Rectal smooth muscle tissue (tissue), 1 donor: ENCODE measurements around the gene GNPTAB.
"Not testable (repeated sequence)": the region's sequence is repeated elsewhere in the genome, so short reads cannot be mapped to it uniquely, and the experiment has no call there.

ENCODE experiments used
- H3K27ac ChIP-seq: one replicate; pipeline ENCODE4 v1.7.0; 2013; ENCODE audit warnings: low read depth, low read length, inconsistent platforms
- H3K27me3 ChIP-seq: one replicate; pipeline ENCODE4 v1.7.0; 2013; ENCODE audit warnings: low read length; ENCODE audit not compliant: control insufficient read depth, insufficient read depth
- H3K36me3 ChIP-seq: one replicate; pipeline ENCODE4 v1.7.0; 2013; ENCODE audit warnings: low read length; ENCODE audit not compliant: control insufficient read depth, insufficient read depth
- H3K4me1 ChIP-seq: one replicate; pipeline ENCODE4 v1.7.0; 2013; ENCODE audit warnings: low read length; ENCODE audit not compliant: control insufficient read depth, insufficient read depth
- H3K4me3 ChIP-seq: one replicate; pipeline ENCODE4 v1.7.0; 2013; ENCODE audit warnings: low read length
- H3K9ac ChIP-seq: one replicate; pipeline ENCODE4 v1.7.0; 2013; ENCODE audit warnings: low read length

Gene GNPTAB

GRCh38 chr12:101861688-101862087, 30.9 kb upstream of the GNPTAB start:
- not testable (repeated sequence) for H3K36me3 ChIP-seq, H3K27ac ChIP-seq, H3K4me3 ChIP-seq, H3K9ac ChIP-seq, H3K4me1 ChIP-seq, H3K27me3 ChIP-seq

DNA sequence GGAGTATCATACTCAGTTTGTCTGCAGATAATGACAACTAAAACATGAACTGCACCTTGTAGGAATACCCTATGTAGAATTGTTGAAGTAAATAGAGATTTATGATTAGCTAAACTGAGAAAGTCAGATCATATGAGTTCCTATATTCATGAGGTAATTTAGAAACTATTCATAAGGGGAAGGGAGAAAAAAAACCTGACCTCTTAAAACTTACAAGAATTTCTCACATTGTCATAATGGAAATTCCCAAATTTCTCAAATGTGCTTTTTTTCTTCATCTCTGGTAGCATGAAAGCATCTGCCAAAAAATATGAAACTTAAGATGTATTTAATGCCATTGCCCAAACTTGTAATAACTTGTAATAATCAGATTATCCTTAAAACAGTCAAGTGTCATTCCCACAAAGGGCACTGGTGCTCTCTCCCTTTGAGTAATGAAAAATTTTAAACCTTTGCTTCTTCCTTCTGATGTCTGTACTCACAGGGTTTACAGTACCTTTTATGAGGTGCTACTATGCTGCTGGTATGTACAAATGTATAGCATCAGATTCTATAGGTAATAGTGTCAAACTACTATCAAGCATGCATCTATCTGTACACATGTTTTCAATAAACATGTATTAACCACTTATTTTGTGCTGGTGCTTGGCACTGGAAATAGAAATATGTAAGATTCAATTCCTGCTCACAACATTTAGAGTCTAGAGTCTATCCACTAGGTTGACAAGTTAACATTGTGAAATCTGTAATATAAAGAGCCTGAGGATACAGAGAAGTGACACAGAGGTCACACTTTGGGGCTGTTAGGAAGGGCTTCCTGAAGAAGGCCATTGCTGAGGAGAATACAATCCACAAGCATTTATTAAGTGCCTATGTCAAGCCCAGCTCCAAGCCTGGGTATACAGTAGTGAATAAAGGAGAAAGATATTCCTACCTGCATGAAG, 29.2 kb upstream of the GNPTAB start:
- Histone ChIP-seq H3K4me3 (no peak overlapping the region), H3K9ac (no peak overlapping the region), H3K27me3 (no peaks in the 10 kb centered on the region), H3K27ac (no peak overlapping the region), H3K4me1 (no peaks in the 10 kb centered on the region), H3K36me3 (no peaks in the 10 kb centered on the region)

GRCh38 chr12:101858361-101858760, 27.6 kb upstream of the GNPTAB start:
- Histone ChIP-seq H3K4me3 (no peak overlapping the region), H3K27me3 (no peaks in the 10 kb centered on the region), H3K4me1 (no peaks in the 10 kb centered on the region), H3K27ac (no peak overlapping the region), H3K9ac (no peak overlapping the region), H3K36me3 (no peaks in the 10 kb centered on the region)

GRCh38 chr12:101857043-101857558, 26.3 kb upstream of the GNPTAB start:
- Histone ChIP-seq H3K4me3 (no peak overlapping the region), H3K9ac (no peak overlapping the region), H3K4me1 (no peaks in the 10 kb centered on the region), H3K27ac (no peak overlapping the region), H3K36me3 (no peaks in the 10 kb centered on the region), H3K27me3 (no peaks in the 10 kb centered on the region)

DNA sequence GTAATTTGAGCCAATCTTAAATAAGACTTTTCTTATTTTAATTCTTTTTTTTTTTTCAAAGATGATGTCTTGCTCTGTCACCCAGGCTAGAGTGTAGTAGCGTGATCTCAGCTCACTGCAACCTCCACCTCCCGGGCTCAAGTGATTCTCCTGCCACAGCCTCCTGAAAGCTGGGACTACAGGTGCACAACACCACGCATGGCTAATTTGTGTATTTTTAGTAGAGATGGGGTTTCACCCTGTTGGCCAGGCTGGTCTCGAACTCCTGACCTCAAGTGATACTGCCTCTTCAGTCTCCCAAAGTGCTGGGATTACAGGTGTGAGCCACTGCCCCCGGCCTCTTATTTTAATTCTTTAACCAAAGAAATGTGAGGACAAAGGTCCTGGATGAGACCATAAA, 25.9 kb upstream of the GNPTAB start:
- not testable (repeated sequence) for H3K9ac ChIP-seq

GRCh38 chr12:101855976-101856375, 25.2 kb upstream of the GNPTAB start:
- Histone ChIP-seq H3K27ac (no peak overlapping the region), H3K9ac (no peak overlapping the region), H3K27me3 (no peaks in the 10 kb centered on the region)

More for the DNA sequence above, 25.9 kb upstream of the GNPTAB start:
- not testable (repeated sequence) for H3K27me3 ChIP-seq, H3K36me3 ChIP-seq, H3K27ac ChIP-seq, H3K4me3 ChIP-seq, H3K4me1 ChIP-seq

DNA sequence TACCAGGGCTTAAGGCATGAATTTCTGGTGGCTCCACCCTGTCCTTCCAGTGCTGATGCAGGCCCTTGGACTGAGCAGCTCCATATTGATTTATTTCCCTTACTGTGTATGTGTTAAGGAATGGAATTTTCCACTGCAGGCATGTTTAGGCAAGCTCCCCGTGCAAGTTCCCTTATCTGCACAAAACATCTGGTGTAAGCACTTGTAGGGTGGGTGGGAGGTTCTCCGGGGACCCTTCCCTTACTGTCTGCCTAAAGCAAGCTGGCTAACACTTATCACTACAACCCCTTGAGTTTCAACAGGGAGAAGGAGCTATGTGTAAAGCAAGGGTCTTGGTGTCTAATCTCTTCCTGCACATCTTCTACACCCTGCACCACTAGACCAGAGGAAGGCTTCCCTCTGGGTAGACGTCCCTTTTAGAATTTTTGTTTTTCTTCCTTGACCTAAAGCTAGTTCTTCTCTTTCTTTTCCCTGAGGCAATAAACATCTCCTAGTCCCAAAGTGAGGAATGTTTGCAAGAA, 24.7 kb upstream of the GNPTAB start:
- H3K36me3 ChIP-seq: no peaks in the 10 kb centered on the region
- no peak overlapping the region for H3K9ac ChIP-seq
- no peaks in the 10 kb centered on the region for H3K27me3 ChIP-seq
- no peak overlapping the region for H3K4me3 ChIP-seq
- no peak overlapping the region for H3K27ac ChIP-seq
- no peaks in the 10 kb centered on the region for H3K4me1 ChIP-seq

More at GRCh38 chr12:101855976-101856375, 25.2 kb upstream of the GNPTAB start:
- H3K4me3 ChIP-seq: no peak overlapping the region
- no peaks in the 10 kb centered on the region for H3K36me3 ChIP-seq
- H3K4me1 ChIP-seq: no peaks in the 10 kb centered on the region

- Histone ChIP-seq H3K4me3 (no peak overlapping the region), H3K27ac (no peak overlapping the region), H3K27me3 (no peaks in the 10 kb centered on the region), H3K36me3 (no peaks in the 10 kb centered on the region), H3K4me1 (no peaks in the 10 kb centered on the region), H3K9ac (no peak overlapping the region)
These were observed 24.0 kb upstream of the GNPTAB start for GRCh38 chr12:101854747-101855146.

- H3K27ac ChIP-seq: no peak overlapping the region
- no peaks in the 10 kb centered on the region for H3K4me1 ChIP-seq
- no peak overlapping the region for H3K9ac ChIP-seq
- H3K27me3 ChIP-seq: no peaks in the 10 kb centered on the region
- H3K4me3 ChIP-seq: no peak overlapping the region
- no peaks in the 10 kb centered on the region for H3K36me3 ChIP-seq
These were observed 22.2 kb upstream of the GNPTAB start for GRCh38 chr12:101852998-101853397.

- Histone ChIP-seq H3K9ac (no peak overlapping the region), H3K36me3 (no peaks in the 10 kb centered on the region), H3K27ac (no peak overlapping the region), H3K4me3 (no peak overlapping the region), H3K27me3 (no peaks in the 10 kb centered on the region), H3K4me1 (no peaks in the 10 kb centered on the region)
These were observed 19.4 kb upstream of the GNPTAB start for GRCh38 chr12:101850199-101850598.

DNA sequence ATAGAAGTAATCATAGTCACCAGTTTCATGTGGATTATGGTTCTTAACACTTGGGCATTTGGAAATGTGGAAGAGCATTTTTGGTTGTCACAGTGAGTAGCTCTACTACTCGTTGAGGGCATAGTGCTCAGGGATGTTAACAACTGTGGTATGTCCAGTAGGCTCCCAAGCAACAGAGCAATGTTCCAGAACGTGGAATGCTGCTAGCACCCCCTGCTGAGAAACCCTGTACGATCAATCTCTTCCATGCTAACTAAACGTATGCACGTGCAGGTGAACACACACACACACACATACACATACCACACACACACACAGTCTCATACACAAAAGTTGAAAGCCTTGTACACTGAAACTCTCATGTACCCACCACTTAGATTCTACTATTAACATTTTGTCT, 16.6 kb upstream of the GNPTAB start:
- no peak overlapping the region for H3K4me3 ChIP-seq
- H3K4me1 ChIP-seq: no peaks in the 10 kb centered on the region
- no peak overlapping the region for H3K9ac ChIP-seq
- H3K27ac ChIP-seq: no peak overlapping the region
- no peaks in the 10 kb centered on the region for H3K36me3 ChIP-seq
- no peaks in the 10 kb centered on the region for H3K27me3 ChIP-seq

- no peak overlapping the region for H3K9ac ChIP-seq
- H3K27me3 ChIP-seq: no peaks in the 10 kb centered on the region
- no peaks in the 10 kb centered on the region for H3K4me1 ChIP-seq
- no peak overlapping the region for H3K27ac ChIP-seq
- no peaks in the 10 kb centered on the region for H3K36me3 ChIP-seq
- no peak overlapping the region for H3K4me3 ChIP-seq
These were observed 14.5 kb upstream of the GNPTAB start for GRCh38 chr12:101845137-101845711.
